GM12878 (cell line): Measurements from ENCODE around the gene ARL2. TPM values are rescaled to one million over a fixed set of nuclear protein-coding genes. Genes with fewer than 3 reads are reported as not detected.

ENCODE experiments used
- BACH1 ChIP-seq: fragments of 450-650 bp; IDR thresholded peaks from 2 replicates; pipeline ENCODE4 v1.6.1; 2017; ENCODE audit warnings: mild to moderate bottlenecking, borderline replicate concordance
- EGR1 ChIP-seq, 2 experiments: IDR thresholded peaks; 1 replicate in 1 of 2; 2 replicates in 1 of 2; pipeline ENCODE4 v1.6.1; 2011 to 2012; ENCODE audit warnings: low read depth in 2 of 2, low read length in 2 of 2, borderline replicate concordance in 1 of 2, mild to moderate bottlenecking in 1 of 2, moderate library complexity in 1 of 2
- EP300 ChIP-seq, 2 experiments: fragments of 150-350 bp in 1 of 2; IDR thresholded peaks; 2 replicates each; pipeline ENCODE4 v1.6.1; 2011 to 2012; ENCODE audit warnings: low read depth in 2 of 2, low read length in 2 of 2, borderline replicate concordance in 1 of 2, improper control_type of control experiment in 1 of 2, inconsistent platforms in 1 of 2; ENCODE audit not compliant: control insufficient read depth in 1 of 2
- ESRRA ChIP-seq: IDR thresholded peaks from 2 replicates; pipeline ENCODE4 v1.6.1; 2012; ENCODE audit warnings: mild to moderate bottlenecking, low read length, improper control_type of control experiment
- GATAD2B ChIP-seq: fragments of 450-650 bp; conservative IDR thresholded peaks from 2 replicates; pipeline ENCODE4 v1.6.1; 2017; ENCODE audit warnings: low read depth, mild to moderate bottlenecking, moderate library complexity
- IKZF1 ChIP-seq: fragments of 450-650 bp; conservative IDR thresholded peaks from 2 replicates; pipeline ENCODE4 v1.6.1; 2017; ENCODE audit warnings: antibody characterized with exemption, mild to moderate bottlenecking
- IKZF2 ChIP-seq, 2 experiments: fragments of 450-650 bp; IDR thresholded peaks; 2 replicates each; pipeline ENCODE4 v1.6.1; 2017; ENCODE audit warnings: mild to moderate bottlenecking in 2 of 2, moderate library complexity in 2 of 2
- MYC ChIP-seq: IDR thresholded peaks from 2 replicates; pipeline ENCODE4 v1.6.1; 2011; ENCODE audit warnings: mild to moderate bottlenecking, low read length, moderate library complexity, inconsistent platforms; ENCODE audit not compliant: insufficient read depth, insufficient replicate concordance, insufficient read length, severe bottlenecking
- NBN ChIP-seq: fragments of 450-650 bp; IDR thresholded peaks from 2 replicates; pipeline ENCODE4 v1.6.1; 2016
- NFIC ChIP-seq: IDR thresholded peaks from 2 replicates; pipeline ENCODE4 v1.6.1; 2012; ENCODE audit warnings: low read depth, mild to moderate bottlenecking, inconsistent platforms, low read length, moderate library complexity
- NFXL1 ChIP-seq: fragments of 450-650 bp; IDR thresholded peaks from 2 replicates; pipeline ENCODE4 v1.6.1; 2017; ENCODE audit warnings: antibody characterized with exemption, mild to moderate bottlenecking, borderline replicate concordance
- NRF1 ChIP-seq: conservative IDR thresholded peaks from 2 replicates; pipeline ENCODE4 v1.6.1; 2011; ENCODE audit warnings: mild to moderate bottlenecking, low read depth, low read length, improper control_type of control experiment
- RAD51 ChIP-seq: fragments of 450-650 bp; IDR thresholded peaks from 2 replicates; pipeline ENCODE4 v1.6.1; 2016; ENCODE audit warnings: moderate library complexity, mild to moderate bottlenecking, inconsistent platforms
- RELA ChIP-seq: fragments of 450-650 bp; IDR thresholded peaks from 2 replicates; pipeline ENCODE4 v1.8.0; 2014; ENCODE audit warnings: borderline replicate concordance; ENCODE audit not compliant: partially characterized antibody
- RUNX3 ChIP-seq: IDR thresholded peaks from 2 replicates; pipeline ENCODE4 v1.6.1; 2012; ENCODE audit warnings: low read length, inconsistent platforms
- SPI1 ChIP-seq: IDR thresholded peaks from 2 replicates; pipeline ENCODE4 v1.6.1; 2011; ENCODE audit warnings: low read depth, mild to moderate bottlenecking, low read length, moderate library complexity, borderline replicate concordance; ENCODE audit not compliant: insufficient read depth
- TARDBP ChIP-seq: IDR thresholded peaks from 2 replicates; pipeline ENCODE4 v1.6.1; 2016; ENCODE audit warnings: borderline replicate concordance
- ZNF622 ChIP-seq: fragments of 450-650 bp; IDR thresholded peaks from 2 replicates; pipeline ENCODE4 v1.6.1; 2017; ENCODE audit warnings: mild to moderate bottlenecking, inconsistent platforms
- polyA plus RNA-seq, 11 experiments: library from polyadenylated mRNA; depleted of rRNA in 4 of 11; unstranded in 6 of 11; stranded (reverse) in 5 of 11; fragments of >200 nt; fragmentation: Nextera tagmentation in 4 of 11; fragmentation: Illumina TruSeq in 1 of 11; extraction: Ambion mirVana in 4 of 11; extraction: Trizol in 1 of 11; gene quantifications; 1 replicate in 1 of 11; 2 replicates in 10 of 11; pipeline versions ENCODE4 v1.2.1 to v1.2.3, GENCODE V29; 2011 to 2016; ENCODE audit warnings: inconsistent platforms in 2 of 11, missing spikeins in 2 of 11, low read depth in 1 of 11
- total RNA-seq, 4 experiments: library from RNA; depleted of rRNA in 3 of 4; stranded (reverse); fragments of >200 nt in 3 of 4; fragmentation: Illumina TruSeq in 1 of 4; extraction: Trizol in 1 of 4; gene quantifications; 2 replicates each; pipeline versions ENCODE4 v1.2.1 to v1.2.3, GENCODE V29; 2013 to 2021
- TF ChIP-seq, protein P1 (sequence below): fragments of 450-650 bp; IDR thresholded peaks from 2 replicates; pipeline ENCODE4 v1.6.1; 2017; ENCODE audit warnings: low read depth, mild to moderate bottlenecking, moderate library complexity
- TF ChIP-seq, protein P2 (sequence below): IDR thresholded peaks from 2 replicates; pipeline ENCODE4 v1.6.1; 2012; ENCODE audit warnings: low read depth, low read length, improper control_type of control experiment
- TF ChIP-seq, protein P3 (sequence below): IDR thresholded peaks from 2 replicates; pipeline ENCODE4 v1.6.1; 2011; ENCODE audit warnings: borderline replicate concordance, low read depth, mild to moderate bottlenecking, moderate library complexity, mixed read lengths, low read length; ENCODE audit not compliant: insufficient read depth; ENCODE audit errors: extremely low read length
- TF ChIP-seq, protein P4 (sequence below): fragments of 450-650 bp; IDR thresholded peaks from 2 replicates; pipeline ENCODE4 v1.6.1; 2016; ENCODE audit warnings: mild to moderate bottlenecking
- TF ChIP-seq, protein P5 (sequence below): fragments of 450-650 bp; IDR thresholded peaks from 2 replicates; pipeline ENCODE4 v1.6.1; 2017; ENCODE audit warnings: mild to moderate bottlenecking, low read depth, inconsistent platforms; ENCODE audit not compliant: poor library complexity, severe bottlenecking

ARL2 gene
- total and polyA plus RNA-seq, 10 of the 15 experiments (the other 5 are each of a cell fraction or from before 2014, with no cell fraction given) = 4.1 to 138 (median 73.4) TPM

DNA sequence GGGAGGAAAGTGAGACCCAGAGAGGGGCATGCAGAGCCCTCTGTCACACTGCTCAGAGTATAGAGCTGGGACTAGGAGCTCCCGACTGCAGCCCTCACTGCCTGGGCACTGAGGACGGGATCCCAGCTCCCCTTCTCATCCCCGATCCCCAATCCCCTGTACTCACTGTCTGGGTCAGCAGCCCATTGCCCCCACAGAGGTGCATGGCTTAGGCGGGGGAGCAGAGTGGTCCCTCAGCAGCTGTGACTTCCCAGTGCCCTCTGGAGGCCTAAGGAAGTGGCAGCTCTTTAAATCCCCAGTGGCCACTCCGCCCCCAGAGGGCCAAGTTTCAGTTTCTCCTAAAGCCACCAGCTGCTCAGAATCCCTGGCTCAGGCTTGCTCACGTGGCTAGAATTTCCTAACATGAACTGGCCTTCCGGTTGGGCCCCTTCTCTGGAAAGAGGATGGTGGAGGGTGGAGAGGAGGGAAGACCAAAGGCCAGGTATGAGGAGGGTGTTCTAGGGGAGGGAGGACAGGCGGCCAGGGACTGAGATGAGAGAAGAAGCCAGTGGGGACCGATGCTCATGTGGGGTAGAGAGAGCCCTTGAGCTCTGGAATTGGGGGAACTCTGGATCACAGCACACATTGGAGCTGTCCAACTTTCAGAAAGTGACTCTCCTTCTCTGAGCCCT, 17.1 kb upstream of the ARL2 start, which contains the start of gene BATF2 (continued):
- TF ChIP-seq, protein P1, sequence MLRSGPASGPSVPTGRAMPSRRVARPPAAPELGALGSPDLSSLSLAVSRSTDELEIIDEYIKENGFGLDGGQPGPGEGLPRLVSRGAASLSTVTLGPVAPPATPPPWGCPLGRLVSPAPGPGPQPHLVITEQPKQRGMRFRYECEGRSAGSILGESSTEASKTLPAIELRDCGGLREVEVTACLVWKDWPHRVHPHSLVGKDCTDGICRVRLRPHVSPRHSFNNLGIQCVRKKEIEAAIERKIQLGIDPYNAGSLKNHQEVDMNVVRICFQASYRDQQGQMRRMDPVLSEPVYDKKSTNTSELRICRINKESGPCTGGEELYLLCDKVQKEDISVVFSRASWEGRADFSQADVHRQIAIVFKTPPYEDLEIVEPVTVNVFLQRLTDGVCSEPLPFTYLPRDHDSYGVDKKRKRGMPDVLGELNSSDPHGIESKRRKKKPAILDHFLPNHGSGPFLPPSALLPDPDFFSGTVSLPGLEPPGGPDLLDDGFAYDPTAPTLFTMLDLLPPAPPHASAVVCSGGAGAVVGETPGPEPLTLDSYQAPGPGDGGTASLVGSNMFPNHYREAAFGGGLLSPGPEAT = peak; percentile 51; the same call in 1 of the 2 replicates
- TF ChIP-seq ESRRA = no peak
- TF ChIP-seq BACH1 = no peak
- TF ChIP-seq IKZF1 = peak; percentile 88
- TF ChIP-seq GATAD2B = peak; percentile 57
- no peak for TF ChIP-seq EP300 (IDR thresholded peaks at IDR 0.05; ENCODE audit: borderline replicate concordance in 1 of 2, control insufficient read depth in 1 of 2, low read depth in 2 of 2, low read length in 2 of 2)
- TF ChIP-seq IKZF2 (IDR thresholded peaks at IDR 0.05) = peak; percentile 78 to 86; a peak in 3 of 4 replicates
- TF ChIP-seq, protein P2, sequence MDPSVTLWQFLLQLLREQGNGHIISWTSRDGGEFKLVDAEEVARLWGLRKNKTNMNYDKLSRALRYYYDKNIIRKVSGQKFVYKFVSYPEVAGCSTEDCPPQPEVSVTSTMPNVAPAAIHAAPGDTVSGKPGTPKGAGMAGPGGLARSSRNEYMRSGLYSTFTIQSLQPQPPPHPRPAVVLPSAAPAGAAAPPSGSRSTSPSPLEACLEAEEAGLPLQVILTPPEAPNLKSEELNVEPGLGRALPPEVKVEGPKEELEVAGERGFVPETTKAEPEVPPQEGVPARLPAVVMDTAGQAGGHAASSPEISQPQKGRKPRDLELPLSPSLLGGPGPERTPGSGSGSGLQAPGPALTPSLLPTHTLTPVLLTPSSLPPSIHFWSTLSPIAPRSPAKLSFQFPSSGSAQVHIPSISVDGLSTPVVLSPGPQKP = peak; percentile 86
- TF ChIP-seq TARDBP = no peak
- no peak for TF ChIP-seq SPI1
- TF ChIP-seq NBN = no peak
- no peak for TF ChIP-seq RELA
- TF ChIP-seq, protein P3, sequence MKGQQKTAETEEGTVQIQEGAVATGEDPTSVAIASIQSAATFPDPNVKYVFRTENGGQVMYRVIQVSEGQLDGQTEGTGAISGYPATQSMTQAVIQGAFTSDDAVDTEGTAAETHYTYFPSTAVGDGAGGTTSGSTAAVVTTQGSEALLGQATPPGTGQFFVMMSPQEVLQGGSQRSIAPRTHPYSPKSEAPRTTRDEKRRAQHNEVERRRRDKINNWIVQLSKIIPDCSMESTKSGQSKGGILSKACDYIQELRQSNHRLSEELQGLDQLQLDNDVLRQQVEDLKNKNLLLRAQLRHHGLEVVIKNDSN = peak; percentile 18
- TF ChIP-seq ZNF622 = no peak
- TF ChIP-seq RUNX3 = 0 out of 2 replicates have a peak, but pooled peaks have one; percentile 10
- TF ChIP-seq NFXL1 = no peak
- TF ChIP-seq, protein P4, sequence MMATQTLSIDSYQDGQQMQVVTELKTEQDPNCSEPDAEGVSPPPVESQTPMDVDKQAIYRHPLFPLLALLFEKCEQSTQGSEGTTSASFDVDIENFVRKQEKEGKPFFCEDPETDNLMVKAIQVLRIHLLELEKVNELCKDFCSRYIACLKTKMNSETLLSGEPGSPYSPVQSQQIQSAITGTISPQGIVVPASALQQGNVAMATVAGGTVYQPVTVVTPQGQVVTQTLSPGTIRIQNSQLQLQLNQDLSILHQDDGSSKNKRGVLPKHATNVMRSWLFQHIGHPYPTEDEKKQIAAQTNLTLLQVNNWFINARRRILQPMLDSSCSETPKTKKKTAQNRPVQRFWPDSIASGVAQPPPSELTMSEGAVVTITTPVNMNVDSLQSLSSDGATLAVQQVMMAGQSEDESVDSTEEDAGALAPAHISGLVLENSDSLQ = no peak
- peak in 1 of 2 experiments; percentile 69; a peak in 1 of 3 replicates for TF ChIP-seq EGR1 (IDR thresholded peaks at IDR 0.05; ENCODE audit: borderline replicate concordance in 1 of 2, low read depth in 2 of 2, low read length in 2 of 2)
- TF ChIP-seq NFIC = no peak
- TF ChIP-seq, protein P5, sequence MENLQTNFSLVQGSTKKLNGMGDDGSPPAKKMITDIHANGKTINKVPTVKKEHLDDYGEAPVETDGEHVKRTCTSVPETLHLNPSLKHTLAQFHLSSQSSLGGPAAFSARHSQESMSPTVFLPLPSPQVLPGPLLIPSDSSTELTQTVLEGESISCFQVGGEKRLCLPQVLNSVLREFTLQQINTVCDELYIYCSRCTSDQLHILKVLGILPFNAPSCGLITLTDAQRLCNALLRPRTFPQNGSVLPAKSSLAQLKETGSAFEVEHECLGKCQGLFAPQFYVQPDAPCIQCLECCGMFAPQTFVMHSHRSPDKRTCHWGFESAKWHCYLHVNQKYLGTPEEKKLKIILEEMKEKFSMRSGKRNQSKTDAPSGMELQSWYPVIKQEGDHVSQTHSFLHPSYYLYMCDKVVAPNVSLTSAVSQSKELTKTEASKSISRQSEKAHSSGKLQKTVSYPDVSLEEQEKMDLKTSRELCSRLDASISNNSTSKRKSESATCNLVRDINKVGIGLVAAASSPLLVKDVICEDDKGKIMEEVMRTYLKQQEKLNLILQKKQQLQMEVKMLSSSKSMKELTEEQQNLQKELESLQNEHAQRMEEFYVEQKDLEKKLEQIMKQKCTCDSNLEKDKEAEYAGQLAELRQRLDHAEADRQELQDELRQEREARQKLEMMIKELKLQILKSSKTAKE = no peak
- no peak for TF ChIP-seq NRF1
- no peak for TF ChIP-seq MYC
- TF ChIP-seq RAD51 = peak; percentile 23; the same call in 1 of the 2 replicates
